Cerebellar cortex (tissue), 1 donor: ENCODE data around the gene ADAM17.

Source experiments
- DNase-seq: peaks from one replicate; pipeline ENCODE4 v3.0.0-alpha.2; 2015; ENCODE audit warnings: low spot score

The ADAM17 gene

GRCh38 chr2:9471206-9471605 is 84.4 kb downstream of the ADAM17 start:
- no peak for DNase-seq

GRCh38 chr2:9467687-9468086 is 87.9 kb downstream of the ADAM17 start:
- DNase-seq = no peak

- DNase-seq = no peak
Measured at GRCh38 chr2:9466147-9466683, 89.4 kb downstream of the ADAM17 start.

- no peak for DNase-seq
Measured at GRCh38 chr2:9465170-9465569, 90.5 kb downstream of the ADAM17 start.

GRCh38 chr2:9463698-9464034 is 92.0 kb downstream of the ADAM17 start:
- DNase-seq = no peak

- no peak for DNase-seq
Measured at GRCh38 chr2:9462886-9463697, 92.5 kb downstream of the ADAM17 start.

GRCh38 chr2:9462313-9462712 is 93.3 kb downstream of the ADAM17 start:
- DNase-seq = no peak

GRCh38 chr2:9461079-9461478 is 94.6 kb downstream of the ADAM17 start:
- no peak for DNase-seq

GRCh38 chr2:9460441-9461017 is 95.1 kb downstream of the ADAM17 start:
- DNase-seq = no peak

- DNase-seq = no peak
Measured at GRCh38 chr2:9451231-9451630, 104.4 kb downstream of the ADAM17 start.

GRCh38 chr2:9445089-9445488 is 110.5 kb downstream of the ADAM17 start:
- no peak for DNase-seq

- DNase-seq = no peak
Measured at GRCh38 chr2:9443526-9443925, 112.1 kb downstream of the ADAM17 start.

GRCh38 chr2:9441556-9441955 is 114.1 kb downstream of the ADAM17 start:
- no peak for DNase-seq

GRCh38 chr2:9440058-9440727 is 115.4 kb downstream of the ADAM17 start:
- DNase-seq = no peak

- no peak for DNase-seq
Measured at GRCh38 chr2:9439536-9439935, 116.1 kb downstream of the ADAM17 start.
